Retinal pigment epithelial cell (primary cell): ENCODE results near the gene FAM20B.

ENCODE experiments used
- DNase-seq: peaks from one replicate; pipeline ENCODE4 v3.0.0-alpha.2; 2010; ENCODE audit warnings: low read depth
- H3K4me3 ChIP-seq: 2 replicates; pipeline ENCODE4 v1.5.1; 2011; ENCODE audit warnings: mild to moderate bottlenecking, low read length, control low read depth, moderate library complexity
- TF ChIP-seq, protein P1 (sequence below): conservative IDR thresholded peaks from 2 replicates; pipeline ENCODE4 v1.5.1; 2011; ENCODE audit warnings: low read depth, low read length, control low read depth, inconsistent platforms

FAM20B gene

DNA sequence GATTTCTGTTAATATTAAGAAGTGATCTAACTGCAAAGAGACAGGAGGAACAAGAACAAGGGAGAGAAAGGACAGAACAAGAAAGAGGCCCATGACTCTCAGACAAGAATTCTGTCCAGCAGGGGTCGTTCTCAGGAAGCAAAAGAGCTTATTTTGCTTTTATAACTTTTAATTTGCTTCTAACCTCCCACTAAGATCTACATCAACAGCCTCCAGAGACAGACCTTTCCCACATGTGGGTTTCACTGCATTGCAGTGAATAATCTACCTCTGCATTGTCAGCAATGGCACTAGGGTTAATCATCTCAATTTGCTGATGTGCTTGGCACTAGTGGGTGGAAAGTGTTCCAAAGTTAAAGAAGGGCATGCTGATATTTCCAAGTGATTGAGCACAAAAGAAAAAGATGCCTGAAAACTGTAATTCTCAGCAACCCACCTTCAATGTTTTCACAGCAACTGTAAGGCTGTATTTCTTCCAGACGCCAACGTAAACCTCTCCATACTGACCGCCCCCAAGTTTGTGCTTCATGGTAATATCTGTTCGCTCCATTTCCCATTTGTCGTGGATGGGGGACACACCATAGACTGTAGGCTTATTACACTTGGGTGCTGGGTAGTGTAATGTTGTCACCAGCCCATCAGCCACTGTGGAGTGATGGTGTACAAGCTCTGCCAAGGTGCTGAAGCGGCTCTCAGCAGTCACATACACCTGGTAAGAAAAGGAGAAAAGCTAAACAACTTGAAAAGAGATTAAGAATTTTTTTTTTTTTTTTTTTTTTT lies 95.7 kb downstream of the FAM20B start:
- TF ChIP-seq, protein P1, sequence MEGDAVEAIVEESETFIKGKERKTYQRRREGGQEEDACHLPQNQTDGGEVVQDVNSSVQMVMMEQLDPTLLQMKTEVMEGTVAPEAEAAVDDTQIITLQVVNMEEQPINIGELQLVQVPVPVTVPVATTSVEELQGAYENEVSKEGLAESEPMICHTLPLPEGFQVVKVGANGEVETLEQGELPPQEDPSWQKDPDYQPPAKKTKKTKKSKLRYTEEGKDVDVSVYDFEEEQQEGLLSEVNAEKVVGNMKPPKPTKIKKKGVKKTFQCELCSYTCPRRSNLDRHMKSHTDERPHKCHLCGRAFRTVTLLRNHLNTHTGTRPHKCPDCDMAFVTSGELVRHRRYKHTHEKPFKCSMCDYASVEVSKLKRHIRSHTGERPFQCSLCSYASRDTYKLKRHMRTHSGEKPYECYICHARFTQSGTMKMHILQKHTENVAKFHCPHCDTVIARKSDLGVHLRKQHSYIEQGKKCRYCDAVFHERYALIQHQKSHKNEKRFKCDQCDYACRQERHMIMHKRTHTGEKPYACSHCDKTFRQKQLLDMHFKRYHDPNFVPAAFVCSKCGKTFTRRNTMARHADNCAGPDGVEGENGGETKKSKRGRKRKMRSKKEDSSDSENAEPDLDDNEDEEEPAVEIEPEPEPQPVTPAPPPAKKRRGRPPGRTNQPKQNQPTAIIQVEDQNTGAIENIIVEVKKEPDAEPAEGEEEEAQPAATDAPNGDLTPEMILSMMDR, result peak; percentile 53
- no peak for DNase-seq
- H3K4me3 ChIP-seq, result no peak overlapping the region

DNA sequence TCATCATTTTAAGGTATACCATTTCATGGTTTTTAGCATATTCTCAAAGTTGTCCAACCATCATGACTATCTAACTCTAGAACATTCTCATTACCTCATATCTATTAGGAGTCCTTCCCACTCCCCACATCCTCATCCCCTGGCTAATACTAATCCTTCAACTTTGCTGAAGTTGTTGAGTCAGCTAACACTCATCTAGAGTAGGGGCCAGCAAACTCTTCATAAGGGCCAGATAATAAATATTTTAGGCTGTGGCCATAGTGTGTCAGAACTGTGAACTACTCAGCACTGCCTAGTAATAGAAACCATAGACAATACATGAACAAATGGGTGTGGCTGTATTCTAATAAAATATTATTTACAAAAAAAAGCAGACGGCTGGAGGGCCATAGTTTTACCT lies 99.2 kb downstream of the FAM20B start:
- TF ChIP-seq, protein P1, result no peak
- no peak for DNase-seq
- H3K4me3 ChIP-seq, result no peak overlapping the region
